HG03439 (cell line): ENCODE data around the gene ASAP2.
A peak's percentile ranks its signal among the peaks of the same experiment; 100 is the strongest.

Experiments used
- ATAC-seq: cut with Tn5 transposase; IDR thresholded peaks from one replicate; pipeline ENCODE4 v1.9.1; 2021; ENCODE audit warnings: mild to moderate bottlenecking, moderate library complexity; ENCODE audit not compliant: unreplicated experiment

Gene ASAP2

GRCh38 chr2:9205963-9206948, at the start of gene ASAP2:
Gene ASAP2 (plus strand): TSS chr2:9206812. CDS start chr2:9207105, 293 bp downstream.
- ATAC-seq = peak; percentile 70

GRCh38 chr2:9158786-9159779, 47.5 kb upstream of the ASAP2 start:
- no peak for ATAC-seq

GRCh38 chr2:9160732-9161131, 45.9 kb upstream of the ASAP2 start:
- ATAC-seq = no peak

- ATAC-seq = no peak
Observed at GRCh38 chr2:9162841-9163240, 43.8 kb upstream of the ASAP2 start.

- no peak for ATAC-seq
Observed at GRCh38 chr2:9163306-9164111, 43.1 kb upstream of the ASAP2 start.

GRCh38 chr2:9164112-9164608, 42.5 kb upstream of the ASAP2 start:
- no peak for ATAC-seq

GRCh38 chr2:9165625-9166024, 41.0 kb upstream of the ASAP2 start:
- ATAC-seq = no peak

- no peak for ATAC-seq
Observed at GRCh38 chr2:9166579-9167377, 39.8 kb upstream of the ASAP2 start.

GRCh38 chr2:9167718-9168657, 38.6 kb upstream of the ASAP2 start:
- ATAC-seq = no peak

- ATAC-seq = no peak
Observed at GRCh38 chr2:9168821-9169221, 37.8 kb upstream of the ASAP2 start.

GRCh38 chr2:9169349-9170107, 37.1 kb upstream of the ASAP2 start:
- no peak for ATAC-seq

GRCh38 chr2:9170458-9171130, 36.0 kb upstream of the ASAP2 start:
- no peak for ATAC-seq

GRCh38 chr2:9174771-9175437, 31.7 kb upstream of the ASAP2 start:
- no peak for ATAC-seq

GRCh38 chr2:9178110-9178903, 28.3 kb upstream of the ASAP2 start:
- no peak for ATAC-seq

- no peak for ATAC-seq
Observed at GRCh38 chr2:9178904-9179571, 27.6 kb upstream of the ASAP2 start.
